Activated CD4-positive, alpha-beta T cell treated with anti-CD3 and anti-CD28 coated beads for 24 hours (primary cell): ENCODE results near the gene AP2S1.
"Not testable (repeated sequence)": the region's sequence is repeated elsewhere in the genome, so short reads cannot be mapped to it uniquely, and the experiment has no call there.

Source experiments
- DNase-seq, 2 donors: peaks; one replicate each; pipeline ENCODE4 v3.0.0-alpha.2; 2020; ENCODE audit warnings: low read depth in 2 of 2

AP2S1 gene

DNA sequence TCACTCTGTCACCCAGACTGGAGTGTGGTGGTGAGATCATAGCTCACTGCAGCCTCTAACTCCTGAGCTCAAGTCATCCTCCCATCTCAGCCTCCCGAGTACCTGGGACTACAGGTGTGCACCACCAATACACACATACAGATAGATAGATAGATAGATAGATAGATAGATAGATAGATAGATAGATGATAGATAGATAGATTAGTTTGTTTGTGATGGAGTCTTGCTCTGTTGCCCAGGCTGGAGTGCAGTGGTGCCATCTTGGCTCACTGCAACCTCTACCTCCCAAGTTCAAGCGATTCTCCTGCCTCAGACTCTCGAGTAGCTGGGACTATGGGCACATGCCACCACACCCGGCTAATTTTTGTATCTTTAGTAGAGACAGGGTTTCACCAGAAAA lies 46.2 kb downstream of the AP2S1 start:
- not testable (repeated sequence) for DNase-seq

DNA sequence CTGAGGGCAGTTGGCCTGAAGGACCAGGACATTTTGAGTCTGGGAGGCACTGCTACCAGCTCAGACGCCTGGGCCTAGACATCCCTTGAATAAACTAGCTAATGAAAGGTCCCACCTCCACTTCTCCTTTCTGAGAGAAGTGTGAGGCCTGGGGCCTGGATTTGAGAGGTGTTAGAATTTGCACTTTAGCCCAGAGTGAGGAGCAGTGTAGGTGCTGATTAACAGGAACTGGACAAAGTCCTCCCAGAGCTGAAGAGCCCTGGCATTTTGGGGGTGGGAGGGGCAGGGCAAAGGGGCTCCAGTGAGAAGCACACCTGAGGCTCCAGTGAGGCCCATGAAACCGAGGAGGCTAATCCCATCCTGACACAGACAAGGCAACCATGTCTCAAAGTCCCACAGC lies 47.1 kb downstream of the AP2S1 start:
- no peak for DNase-seq

DNA sequence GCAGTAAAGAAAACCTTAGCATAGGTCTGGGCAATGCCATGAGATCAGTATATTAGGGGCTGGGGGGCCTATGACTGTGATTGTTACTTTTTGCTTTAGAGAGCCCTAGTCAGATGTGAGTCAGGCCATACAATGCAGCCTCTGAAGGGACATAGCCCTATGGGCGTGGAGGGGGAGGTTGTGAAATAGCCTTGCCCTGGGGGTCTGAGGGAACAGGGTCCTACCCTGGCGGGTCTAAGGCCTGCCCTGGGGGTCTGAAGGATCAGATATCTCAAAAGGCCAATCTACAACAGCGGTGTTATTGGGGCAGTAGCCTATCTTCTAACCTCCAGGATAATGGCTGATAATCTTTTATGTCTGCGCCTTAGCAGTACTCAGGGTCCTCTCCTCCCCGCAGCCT lies 48.5 kb downstream of the AP2S1 start:
- no peak for DNase-seq

DNA sequence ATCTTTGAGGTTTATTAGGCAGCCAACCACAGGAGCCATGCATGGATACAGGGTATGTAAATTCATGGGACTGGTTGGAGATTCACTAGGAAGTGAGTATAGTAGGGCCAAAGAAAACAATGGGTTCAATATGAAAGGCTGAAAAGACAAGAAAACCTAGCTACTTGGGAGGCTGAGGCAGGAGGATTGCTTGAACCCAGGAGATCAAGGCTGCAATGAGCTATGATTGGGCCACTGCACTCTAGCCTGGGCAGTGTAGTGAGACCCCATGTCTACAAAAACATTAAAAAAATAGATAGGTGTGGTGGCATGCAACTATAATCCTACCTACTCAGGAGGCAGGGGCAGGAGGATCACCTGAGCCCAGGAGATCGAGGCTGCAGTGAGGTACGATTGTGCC lies 51.9 kb downstream of the AP2S1 start:
- DNase-seq: no peak

DNA sequence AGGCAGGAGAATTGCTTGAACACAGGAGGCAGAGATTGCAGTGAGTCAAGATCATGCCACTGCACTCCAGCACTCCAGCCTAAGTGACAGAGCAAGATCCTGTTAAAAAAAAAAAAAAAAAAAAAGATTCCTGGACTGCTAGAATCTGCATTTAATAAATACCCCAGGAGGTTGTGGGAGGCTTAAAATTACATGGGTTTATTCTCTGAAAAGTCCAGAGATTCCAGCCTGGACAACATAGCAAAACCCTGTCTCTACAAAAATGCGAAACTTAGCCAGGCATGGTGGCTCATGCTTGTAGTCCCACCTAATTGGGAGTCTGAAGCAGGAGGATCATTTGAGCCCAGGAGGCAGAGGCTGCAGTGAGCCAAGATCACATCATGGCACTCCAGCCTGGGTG lies 52.8 kb downstream of the AP2S1 start:
- DNase-seq: no peak

DNA sequence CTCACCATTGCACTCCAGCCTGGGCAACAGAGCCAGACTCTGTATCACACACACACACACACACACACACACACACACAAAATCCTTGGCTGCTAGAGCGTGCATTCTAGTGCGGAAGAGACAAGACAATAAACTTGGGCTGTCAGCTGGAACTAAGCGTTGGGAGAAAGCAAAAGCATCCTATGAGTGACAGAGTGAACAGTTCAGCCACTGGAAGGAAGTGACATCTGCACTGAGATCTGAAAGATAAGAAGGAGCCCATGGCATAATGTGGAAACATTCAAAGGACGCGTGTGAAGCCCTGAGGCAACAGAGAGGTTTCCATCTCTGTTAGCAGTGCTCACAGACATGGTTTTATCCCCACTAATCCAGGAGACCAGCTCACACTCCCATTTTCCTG lies 58.7 kb downstream of the AP2S1 start:
- no peak for DNase-seq

DNA sequence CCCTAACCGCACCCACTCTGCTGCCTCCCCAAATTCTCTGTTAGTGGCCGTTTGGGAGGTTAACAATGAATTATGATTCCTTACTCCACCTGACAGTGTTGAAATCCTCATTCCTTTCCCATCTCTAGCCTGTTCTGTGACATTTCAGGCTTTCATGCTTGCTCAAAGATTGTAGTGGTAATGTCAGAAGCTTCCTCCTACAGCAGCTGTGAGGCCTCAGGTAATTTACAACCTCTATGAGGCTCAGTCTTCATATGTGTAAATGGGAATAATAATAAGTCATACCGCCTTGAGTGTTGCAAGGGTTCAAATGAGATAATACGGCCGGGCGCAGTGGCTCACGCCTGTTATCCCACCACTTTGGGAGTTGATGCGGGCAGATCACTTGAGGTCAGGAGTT lies 61.3 kb downstream of the AP2S1 start:
- DNase-seq: no peak

DNA sequence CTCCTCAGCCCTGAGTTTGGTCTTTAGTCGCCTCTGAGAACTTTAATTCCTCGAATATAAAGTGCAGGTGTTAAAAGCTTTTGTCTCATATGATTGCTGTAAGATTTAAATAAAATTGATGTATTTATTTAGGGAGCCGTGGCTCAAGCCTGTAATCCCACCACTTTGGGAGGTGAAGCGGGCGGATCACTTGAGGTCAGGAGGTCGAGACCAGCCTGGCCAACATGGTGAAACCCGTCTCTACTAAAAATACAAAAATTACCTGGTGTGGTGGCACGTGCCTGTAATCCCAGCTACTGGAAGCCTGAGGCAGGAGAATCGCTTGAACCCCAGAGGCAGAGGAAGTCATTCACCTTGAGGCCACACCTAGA lies 61.7 kb downstream of the AP2S1 start:
- no peak for DNase-seq

DNA sequence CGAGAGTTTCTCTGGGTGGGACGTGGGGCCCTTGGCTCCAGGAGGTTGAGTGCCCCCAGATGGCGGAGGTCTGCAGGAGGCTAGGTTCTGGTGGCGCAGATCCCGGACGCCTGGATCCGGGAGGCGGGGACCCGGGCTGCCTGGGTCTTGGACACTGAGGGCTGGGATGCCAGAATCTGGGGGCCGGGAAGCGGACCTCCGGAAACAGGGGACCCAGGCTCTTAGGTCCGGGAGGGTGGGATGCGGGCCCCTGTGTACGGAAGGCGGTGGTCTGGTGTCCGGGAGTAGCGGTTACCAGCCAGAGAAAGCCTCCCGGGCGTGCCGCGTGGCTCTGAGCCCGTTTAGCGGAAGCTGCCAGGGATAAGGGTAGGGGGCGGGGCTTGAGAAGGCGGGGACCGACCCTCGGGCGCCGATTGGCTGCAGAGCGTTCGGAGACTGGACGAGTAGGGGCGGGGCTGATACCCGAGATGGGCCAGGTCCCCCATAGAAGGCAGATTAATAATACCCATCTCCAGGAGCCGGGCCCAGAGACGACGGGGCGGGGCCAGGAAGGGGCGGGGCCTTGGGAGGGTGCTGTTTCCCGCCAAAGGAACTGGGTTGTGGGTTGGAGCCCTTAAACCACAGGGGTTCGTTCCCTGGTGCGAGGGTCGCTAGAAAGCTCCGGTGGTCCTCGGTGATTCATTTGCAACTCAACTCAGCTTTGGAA lies 62.2 kb downstream of the AP2S1 start, which contains the start of gene SLC1A5:
Gene SLC1A5, minus strand, starts transcription at position 333 of the 706 bp plus-strand sequence. CDS start 629 bp downstream, outside the sequence.
- DNase-seq: peak; percentile 100
